ENCODE results near the gene KBTBD4. TPM values are rescaled to one million over a fixed set of nuclear protein-coding genes. Genes with fewer than 3 reads are reported as not detected.
A peak's percentile ranks its signal among the peaks of the same experiment; 100 is the strongest.

KBTBD4 gene
- polyA plus RNA-seq (2013, experiment 1 of 2; ENCODE audit: insufficient read length) = 12.4 TPM
- 12.7 TPM for polyA plus RNA-seq (2013, experiment 2 of 2; ENCODE audit: insufficient read length)

DNA sequence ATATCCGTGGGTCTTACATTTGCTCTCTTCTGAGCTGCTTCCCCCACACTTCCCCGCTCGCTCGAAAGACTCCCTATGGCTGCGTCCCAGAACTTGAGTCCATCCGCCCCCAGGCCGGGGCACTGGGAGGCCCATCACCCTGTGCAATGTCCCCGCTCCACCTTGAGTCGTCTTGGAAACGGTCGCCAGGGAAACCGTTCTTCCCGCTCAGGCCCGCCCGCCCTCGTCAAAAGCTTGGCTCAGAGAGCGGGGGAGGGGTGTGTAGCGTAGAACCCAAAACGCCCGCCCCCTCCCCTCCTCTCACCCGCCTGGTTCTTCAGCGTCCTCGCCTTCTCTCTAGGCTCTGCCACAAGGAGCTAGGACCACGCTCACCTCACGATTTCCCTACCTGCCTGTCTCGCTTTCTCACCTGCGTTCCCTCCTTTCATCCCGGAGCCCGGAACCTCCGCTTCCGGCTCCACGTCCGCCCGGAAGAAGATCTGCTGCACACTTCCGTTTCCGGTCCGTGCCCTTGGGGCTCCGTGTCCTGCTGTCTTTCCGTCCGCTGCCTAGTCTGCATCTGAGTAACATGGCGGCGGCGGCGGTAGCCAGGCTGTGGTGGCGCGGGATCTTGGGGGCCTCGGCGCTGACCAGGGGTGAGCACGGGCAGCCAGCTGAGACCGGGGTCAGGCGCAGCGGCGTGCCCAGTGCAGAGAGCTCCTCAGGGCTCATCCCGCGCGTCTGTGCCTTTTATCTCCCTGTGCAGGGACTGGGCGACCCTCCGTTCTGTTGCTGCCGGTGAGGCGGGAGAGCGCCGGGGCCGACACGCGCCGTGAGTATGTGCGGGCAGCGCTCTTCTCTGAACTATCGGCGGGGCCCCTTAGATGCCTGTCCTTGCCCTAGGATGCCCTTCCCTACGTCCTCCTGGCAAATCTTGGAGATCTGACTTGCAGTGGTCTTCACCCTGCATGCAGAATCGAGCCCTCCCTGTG, at the start of gene KBTBD4, which contains the start of gene NDUFS3:
KBTBD4 (minus strand) TSS at position 447 of the 971 bp plus-strand sequence; CDS start at position 428, 19 bp downstream.
NDUFS3 (plus strand) TSS at position 551 of the 971 bp plus-strand sequence; CDS start at position 569, 18 bp downstream.
- DNase-seq = peak; percentile 86

DNA sequence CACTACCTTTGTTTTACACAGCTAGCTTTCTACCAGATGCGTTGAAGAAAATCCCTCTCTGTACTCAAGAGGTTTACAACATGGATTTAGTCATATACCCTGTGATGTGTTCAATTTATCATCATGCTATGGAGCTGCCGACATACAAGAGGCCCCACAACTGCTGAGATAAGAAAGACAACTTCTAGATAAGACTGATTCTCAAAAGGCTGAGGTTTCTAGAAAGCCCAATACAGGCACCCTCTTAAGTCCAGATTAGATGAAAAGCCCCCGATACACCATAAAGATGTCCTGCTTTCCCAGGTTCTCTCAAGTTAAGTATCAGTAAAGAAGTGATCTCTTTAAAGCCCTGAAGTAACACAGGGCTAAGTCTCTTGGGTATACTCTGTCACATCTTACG, 49.3 kb upstream of the KBTBD4 start:
- DNase-seq = no peak

DNA sequence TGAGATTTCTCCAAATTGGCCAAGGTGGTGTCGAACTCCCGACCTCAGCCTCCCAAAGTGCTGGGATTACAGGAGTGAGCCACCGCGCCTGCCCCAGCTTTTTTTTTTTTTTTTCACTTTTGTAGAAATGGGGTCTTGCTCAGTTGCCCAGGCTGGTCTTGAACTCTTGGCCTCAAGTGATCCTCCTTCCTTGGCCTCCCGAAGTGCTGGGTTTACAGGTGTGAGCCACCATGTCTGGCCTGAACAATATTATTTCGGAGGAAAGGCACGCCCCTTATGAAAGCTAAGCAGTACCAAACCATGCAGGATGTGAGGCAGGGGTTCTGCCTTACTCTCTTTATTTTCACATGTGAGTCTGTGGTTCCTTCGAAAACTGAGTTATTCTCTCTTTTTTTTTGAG, 47.5 kb upstream of the KBTBD4 start:
- DNase-seq = no peak

DNA sequence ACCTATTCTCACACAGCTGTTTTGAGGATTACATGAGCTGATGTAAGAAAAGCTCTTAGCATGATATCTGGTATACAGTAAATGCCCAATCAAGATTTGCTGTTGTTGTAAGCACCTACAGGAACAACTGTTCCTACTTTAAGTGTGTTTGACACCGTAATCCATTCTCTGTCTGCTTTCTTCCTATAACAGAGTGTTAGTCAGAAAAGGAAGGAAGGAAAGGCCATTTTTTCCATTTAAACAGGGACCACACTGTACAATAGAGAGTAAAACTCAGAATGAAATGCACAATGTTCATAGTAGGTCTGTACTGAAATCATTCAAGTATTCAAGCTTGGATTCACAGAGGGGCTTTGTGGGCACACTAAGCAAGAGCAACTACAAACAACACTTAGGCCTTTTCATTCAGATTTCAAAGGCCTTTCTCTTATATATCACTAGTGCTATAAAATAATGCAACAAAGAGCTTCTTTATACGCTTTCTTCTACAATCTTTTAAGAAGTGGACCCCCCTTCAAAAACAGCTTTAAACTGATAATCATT, 42.1 kb upstream of the KBTBD4 start:
- no peak for DNase-seq

DNA sequence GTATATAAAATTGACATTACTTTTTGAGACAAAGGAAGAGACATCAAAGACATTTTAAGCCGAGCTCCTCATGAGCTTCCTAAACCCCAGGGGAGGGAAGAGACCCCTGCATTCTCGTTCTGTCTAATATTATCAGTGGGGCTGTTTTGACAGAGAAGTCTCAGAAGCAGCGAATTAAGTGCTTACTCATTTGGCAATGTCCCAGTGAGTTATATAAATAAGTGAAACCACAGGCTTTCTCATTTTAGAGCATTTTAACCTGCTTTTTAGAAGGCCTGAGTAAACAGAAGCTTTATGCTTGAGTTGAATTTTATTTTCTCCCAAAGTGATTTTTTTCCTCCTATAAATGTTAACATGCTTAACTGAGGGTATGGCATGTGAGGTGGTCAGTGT, 38.6 kb upstream of the KBTBD4 start:
- DNase-seq = peak; percentile 51

DNA sequence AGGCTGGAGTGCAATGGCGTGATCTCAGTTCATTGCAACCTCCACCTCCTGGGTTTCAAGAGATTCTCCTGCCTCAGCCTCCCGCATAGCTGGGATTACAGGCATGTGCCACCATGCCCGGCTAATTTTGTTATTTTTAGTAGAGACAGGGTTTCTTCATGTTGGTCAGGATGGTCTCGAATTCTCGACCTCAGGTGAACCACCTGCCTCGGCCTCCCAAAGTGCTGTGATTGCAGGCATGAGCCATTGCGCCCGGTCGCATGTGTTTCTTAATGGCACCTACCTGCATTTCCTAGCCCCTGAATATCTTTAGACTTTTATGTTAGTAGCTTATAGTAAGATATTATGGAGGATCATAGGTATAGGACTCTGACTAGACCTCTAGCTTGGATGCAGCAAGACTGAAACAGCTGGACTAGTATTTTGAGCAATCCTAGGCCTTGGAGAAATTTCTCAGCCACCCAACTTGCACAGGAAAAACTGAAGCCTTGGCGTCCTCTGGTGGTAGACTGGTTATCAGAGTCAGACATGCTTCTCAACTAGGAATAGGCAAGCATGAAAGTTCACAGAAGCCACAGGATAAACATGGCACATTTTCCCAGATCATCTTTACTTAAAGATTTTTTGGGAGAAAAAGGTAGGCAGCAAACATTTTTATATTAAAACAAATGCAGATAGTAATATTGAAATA, 38.1 kb upstream of the KBTBD4 start:
- DNase-seq = peak; percentile 68

DNA sequence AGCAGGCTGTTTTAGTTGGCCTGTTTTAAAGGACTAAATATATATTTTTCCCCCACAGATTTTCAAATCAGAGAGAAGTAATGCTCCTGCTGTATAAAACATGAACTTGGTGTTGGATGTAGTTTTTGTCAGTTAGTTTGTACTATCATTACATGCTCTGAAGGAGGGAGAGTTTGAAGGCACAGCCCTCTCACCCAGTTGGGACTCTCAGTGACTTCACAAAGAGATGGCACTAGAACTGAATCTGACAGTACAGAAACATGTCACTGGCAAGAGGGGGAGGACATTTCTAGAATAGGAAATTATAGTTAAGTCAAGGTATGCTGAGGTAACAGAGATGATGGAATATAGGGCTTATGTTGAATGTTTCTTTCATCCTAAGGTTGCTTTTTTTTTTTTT, 36.5 kb upstream of the KBTBD4 start:
- DNase-seq = no peak

DNA sequence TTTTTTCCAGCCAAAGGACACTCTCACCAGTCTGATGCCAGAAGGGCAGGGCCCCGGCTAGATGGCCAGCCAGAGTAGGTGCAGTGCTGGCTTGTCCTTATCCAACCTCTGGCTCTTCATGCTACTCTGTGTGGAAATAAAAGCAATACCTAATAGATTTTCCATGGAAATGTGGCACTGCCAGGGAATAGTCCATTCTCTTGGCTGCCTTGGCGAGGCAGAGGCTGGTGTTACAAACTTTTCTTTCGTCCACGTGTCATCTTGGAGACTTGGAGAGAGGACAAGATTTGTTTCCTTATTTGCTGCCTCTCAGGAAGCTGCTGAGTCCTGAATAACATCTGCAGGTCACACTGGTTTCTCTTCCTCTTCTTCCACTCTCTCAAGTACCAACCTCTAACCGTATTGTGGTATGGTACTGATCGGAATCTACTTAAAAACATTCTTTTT, 32.6 kb upstream of the KBTBD4 start:
- DNase-seq = no peak

DNA sequence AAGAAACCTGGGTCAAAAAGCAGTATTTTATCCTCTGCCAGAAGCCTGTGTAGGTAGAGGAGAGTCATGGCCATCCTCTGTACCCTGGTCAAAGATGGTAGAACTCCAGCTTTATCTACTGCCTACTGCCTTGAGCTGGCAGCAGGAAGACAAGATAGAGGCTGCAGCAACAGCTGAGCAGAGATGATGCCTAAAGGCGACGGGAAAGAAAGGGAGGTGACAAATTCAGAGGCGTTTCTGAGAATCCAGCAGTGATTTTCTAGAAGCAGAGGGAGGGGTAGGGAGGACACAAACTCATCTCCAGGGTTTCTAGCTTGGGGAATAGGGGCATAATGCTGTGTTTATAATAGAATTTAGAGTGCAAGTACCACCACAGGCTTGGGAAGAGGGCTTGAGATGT, 30.9 kb upstream of the KBTBD4 start:
- DNase-seq = no peak

DNA sequence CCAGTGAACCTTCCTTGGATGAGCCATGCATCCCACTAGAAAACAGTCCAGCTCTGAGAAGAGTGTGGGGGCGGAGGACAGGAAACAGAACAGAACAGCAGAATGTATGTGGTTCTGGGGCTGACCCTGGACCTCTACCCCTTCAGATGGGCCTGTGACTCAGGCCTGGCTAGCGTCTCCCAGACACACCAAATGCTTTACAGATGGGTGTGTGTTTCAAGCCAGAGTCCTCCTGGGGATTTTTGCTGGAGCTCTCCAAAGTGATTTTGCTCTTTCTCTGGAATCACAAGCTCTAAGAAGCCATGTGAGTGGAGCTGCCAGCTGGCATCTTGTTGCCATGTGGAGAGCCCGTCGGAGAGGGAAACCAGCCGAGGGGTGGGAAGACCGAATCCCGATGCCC, 28.6 kb upstream of the KBTBD4 start:
- DNase-seq = peak; percentile 90

DNA sequence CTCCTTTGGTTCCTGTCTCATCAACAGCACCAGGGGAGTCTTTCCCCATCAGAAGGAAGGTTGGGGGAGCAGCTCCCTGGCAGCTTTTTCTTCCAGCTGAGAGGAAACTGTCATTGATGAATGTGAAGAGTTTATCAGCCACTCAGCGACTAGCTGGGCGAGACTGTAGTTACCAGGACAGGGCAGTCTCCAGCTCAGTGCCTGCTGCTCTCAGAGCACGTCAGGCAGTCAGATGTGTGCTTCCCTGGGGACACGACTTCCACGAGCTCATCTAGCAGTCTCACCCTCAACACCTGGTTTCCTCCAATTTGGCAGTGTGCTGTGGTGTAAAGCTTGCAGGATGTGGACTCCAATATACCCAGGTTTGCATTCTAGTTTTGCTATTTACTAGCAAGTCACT, 28.0 kb upstream of the KBTBD4 start:
- DNase-seq = no peak

DNA sequence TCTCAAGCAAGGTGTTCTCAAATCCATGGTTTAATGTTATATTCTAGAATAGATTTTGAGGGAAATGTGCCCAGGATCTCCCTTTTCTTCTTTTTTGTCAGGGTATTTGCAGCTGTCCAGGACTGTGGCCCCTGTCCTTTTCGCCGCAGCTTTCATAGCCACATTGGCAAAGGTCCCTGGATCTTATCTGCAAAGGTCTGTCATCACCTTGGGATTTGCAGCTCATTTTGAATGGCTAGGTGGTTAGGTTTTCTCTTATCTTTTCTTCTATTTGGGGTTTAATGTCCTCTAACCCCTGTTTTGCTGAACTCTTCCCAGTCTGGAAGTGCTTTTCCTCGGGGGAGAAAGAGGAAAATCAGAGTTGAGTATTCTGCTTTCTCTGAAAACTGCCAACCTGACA, 27.2 kb upstream of the KBTBD4 start:
- DNase-seq = no peak

DNA sequence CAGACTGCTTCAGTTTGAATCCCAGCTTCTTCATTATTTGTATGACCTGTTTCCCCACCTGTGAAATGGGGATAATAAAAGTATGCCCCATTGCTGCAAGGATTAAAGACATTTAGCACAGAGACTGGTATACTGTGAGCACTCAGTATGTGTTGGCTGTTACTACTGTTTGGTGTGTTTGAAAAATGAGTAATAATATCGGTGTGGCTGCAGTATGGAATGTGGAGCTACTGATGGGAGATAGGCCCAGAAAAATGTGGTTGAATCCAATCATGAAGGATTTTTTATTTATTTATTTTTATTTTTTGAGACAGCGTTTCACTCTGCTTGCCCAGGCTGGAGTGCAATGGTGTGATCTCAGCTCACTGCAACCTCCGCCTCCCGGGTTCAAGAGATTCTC, 24.5 kb upstream of the KBTBD4 start:
- DNase-seq = no peak

DNA sequence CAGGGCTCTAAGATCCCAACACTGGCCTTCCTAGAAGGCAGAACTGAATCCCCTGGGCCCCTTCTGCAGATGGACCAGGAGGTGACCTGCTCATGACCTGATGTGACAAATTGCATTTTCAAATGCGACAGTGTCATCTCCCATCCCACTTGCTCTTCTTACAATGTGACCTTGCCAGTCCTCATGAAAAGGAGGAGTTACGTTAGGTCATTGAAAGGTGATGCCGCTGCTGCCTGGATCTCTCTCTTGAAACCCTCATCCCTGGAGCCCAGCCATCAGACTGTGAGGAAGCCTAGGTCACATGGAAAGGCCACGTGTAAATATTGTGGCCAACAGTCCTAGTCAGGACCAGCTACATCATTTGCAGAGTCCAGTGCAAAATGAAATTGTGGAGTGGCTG, 21.1 kb upstream of the KBTBD4 start:
- no peak for DNase-seq

DNA sequence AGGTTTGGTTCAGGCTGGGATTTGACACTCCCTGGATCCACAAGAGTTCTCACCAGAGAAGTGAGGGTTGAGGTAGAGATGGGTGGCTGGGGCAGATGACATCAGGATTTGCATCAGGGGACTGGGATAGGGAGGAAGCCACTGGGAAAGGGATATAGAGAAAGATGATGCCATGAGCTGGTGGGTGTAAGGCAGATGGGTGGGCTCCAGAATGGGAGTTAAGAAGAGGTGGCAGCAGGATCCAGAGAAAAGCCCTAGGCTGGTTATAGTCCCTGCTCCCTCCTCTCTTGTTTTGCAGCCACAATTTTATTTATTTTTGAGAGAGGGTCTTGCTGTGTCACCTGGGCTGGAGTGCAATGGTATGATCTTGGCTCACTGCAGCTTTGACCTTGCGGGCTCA, 17.2 kb upstream of the KBTBD4 start:
- no peak for DNase-seq

DNA sequence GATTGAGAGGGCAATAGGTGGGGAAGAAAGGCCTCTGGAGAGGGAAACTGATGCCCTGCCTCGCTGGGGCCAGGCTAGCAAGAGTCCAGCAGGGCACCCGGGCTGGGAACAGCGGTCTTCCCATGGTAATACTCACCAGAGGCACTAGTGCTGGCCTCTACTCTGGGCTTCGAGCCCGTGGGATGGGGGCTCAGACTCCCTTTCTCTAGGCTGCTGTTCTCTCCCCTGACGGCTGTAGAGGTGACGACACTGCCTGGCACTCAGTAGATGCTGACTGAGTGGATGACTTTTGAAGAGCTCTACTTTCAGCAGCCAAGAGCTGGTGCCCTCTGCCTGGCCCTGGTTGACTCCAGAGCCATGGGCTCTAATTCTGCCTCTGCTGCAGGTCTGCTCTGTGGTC, 16.3 kb upstream of the KBTBD4 start:
- DNase-seq = no peak

DNA sequence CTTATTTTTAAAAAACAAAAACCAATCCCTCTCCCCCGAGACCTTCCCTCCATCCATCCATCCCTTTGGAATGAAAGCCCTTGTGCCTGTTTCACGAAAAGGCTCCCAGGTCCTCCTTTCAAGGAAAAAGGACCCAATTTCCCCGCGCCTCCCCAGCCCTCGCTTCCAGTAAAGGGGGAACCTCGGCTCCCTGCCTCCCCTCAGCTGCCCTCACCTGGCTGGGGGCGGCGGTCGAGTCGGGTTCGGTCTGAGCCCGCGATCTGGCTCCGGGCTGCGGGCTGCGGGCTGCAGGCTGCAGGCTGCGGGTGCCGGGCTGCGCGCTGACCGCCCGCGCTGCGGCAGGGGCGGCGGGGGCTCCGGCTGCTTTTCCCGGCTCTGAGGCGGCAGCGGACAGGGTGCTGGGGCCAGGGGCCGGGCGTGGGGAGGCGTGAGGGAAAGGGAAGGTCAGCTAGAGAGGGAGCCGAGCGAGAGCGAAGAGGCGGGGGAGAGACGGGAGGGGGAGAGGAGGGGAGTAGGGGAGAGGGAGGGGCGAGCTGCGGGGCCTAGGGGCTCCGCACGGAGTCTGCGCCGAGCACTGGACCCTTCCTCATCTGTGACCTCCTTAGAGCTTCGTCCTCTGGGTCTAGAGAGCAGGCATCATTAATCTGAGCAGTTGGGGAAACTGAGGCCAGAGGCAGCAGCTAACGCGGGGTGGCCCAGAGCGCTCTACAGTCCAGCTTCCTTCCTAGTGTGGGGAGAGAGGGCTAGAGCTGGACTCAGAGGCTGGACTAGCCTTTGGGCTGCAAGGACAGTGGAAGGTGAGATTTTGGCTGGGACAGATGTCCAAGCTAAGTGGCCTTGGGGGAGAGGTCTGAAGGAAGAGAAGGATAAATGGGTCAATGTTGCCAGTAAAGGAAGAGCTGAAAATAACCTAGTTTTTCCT, 15.4 kb upstream of the KBTBD4 start, which contains the start of gene C1QTNF4:
C1QTNF4 (minus strand) TSS at position 478 of the 922 bp plus-strand sequence. CDS start 3,601 bp downstream, outside the sequence.
- DNase-seq = no peak

DNA sequence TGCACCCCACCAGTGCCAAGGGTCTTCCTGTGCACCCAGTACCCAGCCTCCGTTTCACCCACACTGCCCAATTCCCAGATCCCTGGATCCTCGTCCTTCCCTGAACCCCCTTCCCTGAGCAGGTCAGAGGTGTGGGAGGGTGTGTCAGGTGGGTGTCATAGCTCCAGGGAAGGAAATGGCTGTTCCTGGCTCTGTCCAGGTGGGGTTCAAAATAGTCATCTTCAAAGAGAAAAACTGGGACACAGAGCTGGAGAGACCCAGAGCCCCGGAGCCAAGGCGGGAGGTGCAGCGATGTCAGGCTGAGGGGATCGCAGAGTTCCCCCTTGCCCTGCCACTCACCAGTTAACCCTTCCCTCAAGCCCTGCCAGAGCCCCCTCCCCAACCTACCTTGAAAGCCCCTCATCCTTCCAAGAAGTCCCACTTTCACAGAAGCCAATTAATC, 14.7 kb upstream of the KBTBD4 start:
- DNase-seq = no peak

DNA sequence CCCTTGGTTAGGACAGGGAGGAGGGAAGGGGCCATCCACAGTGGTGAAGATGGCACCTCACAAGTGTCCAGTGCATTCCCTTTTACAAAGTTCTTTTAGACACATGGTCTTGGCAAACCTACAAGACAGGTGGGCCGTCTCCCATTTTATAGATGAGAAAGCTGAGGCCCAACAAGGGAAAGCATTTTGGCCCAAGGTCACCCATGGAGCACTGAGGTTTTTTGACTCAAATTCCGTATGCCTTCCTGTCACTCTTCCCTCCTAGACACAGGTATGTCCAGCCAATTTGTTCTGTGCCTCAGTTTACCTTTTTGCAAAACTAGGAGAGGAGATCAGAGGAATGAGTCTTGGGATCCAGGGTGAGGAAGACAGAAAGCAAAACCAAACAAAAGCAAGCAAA, 14.2 kb upstream of the KBTBD4 start:
- DNase-seq = no peak

DNA sequence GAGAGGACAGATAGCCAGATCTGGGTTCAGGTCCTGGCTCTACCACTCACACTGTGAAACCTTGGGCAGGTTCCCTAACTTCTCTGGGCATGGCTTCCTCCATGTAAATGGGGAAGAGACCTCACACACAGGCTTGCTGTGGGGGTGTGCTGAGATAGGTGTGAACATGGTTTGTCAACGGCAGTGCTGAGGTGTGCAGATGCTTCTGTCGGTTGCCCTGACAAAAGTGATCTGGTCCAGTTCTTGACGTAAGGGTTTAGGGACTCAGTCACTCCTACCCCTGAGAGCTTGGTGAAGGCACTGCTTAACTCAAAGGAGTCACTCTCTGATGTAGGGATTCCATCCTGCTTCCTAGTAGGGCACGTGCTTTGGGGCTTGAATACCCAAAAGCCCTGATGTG, 13.5 kb upstream of the KBTBD4 start:
- DNase-seq = no peak

DNA sequence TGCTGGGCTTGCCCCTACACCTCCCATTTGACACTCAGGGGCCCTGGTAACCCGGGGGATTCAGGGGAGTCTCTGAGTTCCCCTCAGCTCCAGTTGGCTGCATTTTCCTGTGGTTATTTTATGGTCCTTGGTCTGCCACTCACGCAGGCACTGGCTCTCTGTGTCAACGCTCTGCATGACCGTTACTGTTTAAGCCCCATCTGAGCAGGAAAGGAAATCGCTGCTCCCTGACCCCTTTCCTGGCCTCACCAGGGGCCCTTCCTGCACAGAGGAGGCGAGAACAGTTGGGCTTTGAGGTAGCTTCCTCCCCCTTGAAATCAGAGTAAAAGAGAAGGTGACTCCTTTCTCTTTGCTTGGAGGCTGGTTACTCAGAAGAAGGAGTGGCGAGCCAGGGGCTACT, 13.0 kb upstream of the KBTBD4 start:
- DNase-seq = no peak
